Stimulated activated CD8-positive, alpha-beta memory T cell treated with anti-CD3 and anti-CD28 coated beads, Interleukin-4, amount 100 ng/mL, for 1 hour (primary cell): ENCODE measurements around the gene BORCS5.

Source experiments
- DNase-seq, 2 donors: peaks; one replicate each; pipeline ENCODE4 v3.0.0-alpha.2; 2020; ENCODE audit warnings: low read depth in 2 of 2, low spot score in 1 of 2

The BORCS5 gene

DNA sequence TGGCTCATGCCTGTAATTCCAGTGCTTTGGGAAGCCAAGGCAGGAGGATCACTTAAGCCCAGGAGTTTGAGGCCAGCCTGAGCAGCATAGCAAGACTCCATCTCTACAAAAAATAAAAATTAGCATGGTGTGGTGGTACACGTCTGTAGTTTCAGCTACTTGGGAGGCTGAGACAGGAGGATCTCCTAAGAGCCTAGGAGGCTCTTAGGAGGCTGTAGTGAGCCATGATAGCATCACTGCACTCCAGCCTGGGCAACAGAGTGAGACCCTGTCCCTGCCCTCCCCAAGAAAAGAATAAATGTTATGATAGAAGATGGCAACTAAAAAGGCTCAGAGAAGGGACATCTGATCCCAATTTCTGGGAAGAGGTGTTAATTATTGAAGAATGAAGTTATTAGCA, 3.6 kb upstream of the BORCS5 start:
- DNase-seq = no peak

DNA sequence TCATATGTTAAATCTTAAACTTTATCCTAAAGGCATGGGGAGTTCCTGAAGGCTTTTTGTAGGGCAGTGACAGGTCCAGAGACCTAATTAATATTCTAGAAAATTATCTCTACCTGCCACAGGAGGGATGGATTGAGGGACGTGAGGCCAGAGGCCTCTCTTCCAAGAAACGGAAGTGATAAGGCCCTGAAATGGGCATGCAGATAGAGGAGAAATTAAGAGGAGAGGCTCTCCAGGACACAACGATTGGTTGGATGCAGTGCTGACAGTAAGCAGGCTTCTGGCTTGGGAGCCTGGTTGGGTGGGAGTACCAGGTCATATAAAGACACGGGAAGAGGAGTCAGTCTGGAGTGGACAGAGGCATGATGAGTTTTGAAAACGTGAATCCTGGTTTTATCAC, 3.1 kb upstream of the BORCS5 start:
- DNase-seq = no peak

DNA sequence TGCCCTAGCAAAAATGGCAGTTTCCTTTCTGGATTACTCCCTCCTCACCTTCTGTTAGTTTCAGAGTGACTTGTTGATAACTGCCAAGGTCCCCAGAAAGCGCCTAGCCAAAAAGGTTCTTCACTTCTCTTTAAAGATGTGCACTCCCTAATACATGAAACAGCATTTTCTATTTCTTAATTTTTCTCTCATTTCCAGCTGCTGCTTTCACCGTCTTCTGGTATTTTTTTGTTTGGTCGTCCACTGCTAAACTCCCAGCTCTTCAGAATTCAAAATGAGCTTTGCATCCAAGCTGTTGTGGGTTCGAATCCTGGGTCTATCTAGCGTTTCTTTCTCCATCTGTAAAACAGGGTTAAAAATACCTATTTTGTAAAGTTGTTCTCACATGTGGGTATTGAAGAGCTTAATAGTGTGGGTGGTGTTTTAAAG, 397 bp upstream of the BORCS5 start:
- no peak for DNase-seq

DNA sequence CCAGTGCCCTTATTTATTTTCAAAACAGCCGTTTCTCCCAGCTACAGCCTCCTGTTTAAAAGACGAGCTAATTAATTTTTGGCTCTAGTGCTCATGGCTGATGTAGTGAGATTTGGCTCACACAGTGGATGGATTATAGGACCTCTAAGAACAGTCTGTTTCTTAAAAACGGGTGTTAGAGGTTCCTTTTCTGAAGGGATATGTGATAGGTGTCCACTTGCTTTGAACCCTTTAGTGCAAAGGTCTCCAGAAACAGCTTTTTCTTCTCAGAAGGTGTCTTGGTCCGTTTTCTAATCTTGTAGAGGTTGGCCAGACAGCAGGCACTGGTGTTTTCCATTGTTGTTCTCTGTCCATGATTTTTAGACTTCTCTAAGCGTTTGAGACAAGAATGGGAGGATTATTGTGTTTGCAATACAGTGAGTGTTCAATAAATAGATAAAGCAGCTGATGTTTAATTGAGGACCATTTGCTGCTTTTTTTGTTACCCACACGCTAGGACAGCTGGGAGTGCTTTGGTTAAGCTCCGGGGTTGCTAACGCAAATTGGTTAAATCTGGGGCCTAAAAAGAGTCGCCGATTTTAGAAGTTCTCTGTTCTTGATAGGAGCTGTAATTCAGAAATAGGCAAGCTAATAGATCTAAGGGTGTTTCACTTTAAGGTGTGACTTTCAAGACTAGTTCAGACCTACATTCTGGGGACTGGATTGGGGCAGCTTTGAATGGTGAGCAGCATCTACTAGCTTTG, 1.0 kb downstream of the BORCS5 start:
- DNase-seq = no peak

DNA sequence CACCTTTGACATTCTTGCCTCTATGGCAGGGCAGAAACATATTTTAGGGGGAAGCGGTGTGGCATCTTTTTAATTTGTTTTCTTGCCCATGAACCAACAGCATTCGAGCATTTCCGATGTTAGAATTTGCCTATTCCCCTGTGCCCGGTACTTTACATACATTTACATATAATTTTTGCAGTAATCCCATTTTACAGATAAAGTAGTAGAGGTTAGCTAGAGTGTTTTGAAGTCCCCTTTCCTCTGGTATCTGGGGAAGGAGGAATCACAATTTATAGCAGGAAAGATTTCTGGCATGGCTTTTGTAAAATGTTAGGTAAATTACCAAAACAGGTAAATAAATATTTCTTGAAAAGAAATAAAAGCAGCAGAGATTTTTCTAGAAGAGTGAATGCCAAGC, 1.6 kb downstream of the BORCS5 start:
- no peak for DNase-seq

DNA sequence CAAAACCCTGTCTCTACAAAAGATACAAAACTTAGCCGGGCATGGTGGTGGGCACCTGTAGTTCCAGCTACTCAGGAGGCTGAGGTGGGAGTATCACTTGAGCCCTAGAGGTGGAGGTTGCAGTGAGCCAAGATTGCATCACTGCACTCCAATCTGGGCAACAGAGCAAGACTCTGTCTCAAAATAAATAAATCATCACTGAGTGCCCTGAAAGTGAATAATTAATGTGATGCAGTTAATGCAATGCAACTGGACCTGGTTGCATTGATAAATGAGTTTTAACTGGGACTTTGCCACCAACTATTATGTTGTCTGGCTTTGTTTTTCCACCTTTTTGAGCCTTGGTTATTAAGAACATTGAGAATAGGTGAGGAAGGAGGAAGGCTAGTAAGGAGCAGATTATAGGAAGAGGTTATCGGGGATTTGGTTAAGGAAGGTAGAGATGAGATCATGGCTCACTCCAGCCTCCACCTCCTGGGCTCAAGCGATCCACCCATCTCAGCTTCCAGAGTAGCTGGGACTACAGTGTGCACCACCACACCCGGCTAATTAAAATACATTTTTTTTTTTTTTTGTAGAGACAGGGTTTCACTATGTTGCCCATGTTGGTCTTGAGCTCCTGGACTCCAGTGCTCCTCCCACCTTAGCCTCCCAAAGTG, 8.0 kb downstream of the BORCS5 start:
- DNase-seq = no peak

DNA sequence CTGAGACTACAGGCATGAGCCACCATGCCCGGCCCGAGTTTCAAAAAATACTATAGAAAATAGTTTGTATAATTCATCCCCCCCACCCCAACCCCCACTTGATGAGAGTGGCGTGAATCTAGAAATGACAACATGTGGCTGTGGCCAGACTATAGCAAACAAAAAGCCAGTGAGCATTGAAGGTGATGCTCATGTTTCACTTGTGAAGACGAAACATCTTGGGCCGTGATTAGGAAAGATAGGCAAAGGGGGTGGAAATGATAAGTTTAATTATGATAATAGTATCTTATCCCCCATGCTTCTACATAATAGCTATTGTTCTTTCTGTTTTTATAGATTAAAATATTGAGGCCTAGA, 8.5 kb downstream of the BORCS5 start:
- no peak for DNase-seq

DNA sequence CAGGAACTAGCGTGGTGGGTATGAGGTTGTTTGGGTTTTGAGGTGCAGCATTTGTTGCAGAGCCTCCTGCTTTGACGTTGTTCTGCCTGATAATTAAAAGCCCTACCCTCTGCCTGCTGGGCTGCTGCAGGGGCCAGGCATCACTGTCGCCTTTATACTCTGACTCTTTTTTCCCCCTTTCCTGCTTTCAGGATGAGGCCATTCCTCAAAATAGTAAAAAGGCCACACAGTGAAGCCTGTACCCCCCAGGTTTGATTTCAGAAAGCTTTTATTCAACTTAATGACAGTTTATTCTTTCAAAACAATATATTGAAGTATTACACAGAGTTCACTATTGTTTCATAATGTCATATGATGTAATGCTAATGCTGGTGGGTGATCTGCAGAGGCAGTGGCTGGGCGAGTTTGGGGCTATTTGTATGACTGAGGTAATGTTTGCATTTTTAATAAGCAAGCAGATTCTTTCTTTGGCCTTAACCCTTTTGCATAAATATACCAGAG, 9.1 kb downstream of the BORCS5 start:
- DNase-seq = no peak

DNA sequence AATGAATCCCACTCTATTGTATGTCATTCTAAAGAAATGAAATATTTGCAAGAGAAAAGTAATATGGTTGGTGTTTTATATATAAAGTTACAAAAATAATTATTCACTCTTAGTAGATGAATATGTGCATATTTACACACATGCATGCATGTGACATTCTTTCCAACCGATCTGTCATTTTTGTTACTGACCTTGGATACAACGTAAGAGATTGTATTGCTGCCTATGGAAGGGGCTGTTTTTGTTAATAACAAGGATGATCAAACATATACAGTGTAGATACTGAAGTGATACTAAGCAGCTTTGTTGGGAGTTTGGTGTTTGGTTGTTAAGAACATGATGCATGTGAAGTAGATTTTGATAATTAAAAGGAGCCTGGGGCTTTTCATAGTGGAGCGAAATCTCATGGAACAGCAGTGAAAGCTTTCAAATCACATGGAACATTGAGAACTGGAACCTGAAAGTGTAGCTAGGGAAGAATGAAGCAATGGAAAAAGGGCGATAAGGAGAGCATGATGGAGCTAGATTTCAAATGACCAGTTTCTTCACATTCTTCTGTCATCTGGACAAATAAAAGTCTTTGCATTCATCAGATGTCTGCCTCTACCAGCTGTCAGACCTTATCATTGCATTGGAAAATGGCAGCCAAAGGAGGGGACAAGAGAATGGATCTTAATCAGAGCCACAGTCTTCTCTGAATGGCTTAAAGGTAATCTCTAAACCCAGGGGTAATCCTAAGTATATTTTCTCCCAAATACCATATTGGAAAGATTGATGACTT, 10.0 kb downstream of the BORCS5 start:
- DNase-seq = no peak

DNA sequence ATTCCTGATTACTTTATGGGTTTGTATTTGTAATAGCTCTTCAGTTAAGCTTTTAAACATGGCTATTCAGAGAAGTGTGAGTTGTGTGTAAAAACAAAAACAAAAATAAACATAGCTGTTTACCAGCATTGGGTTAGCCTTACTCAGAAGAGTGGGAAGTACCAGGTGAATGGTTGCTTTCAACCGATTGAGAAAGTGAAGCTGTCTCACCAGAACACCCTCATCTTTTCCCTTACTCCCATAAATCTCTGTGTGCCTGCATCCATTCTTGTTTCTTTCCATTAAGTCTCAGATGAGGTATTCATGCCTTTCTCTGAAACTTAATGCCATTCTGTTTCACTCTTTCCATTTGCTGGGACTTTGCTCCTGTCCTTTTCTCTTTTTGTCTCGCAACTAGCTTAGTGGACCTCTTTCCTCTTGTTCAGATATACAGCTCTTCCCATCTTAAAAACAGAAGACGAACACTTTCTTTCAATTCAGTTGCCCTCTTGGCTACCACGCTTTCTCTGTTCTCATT, 10.7 kb downstream of the BORCS5 start:
- no peak for DNase-seq

DNA sequence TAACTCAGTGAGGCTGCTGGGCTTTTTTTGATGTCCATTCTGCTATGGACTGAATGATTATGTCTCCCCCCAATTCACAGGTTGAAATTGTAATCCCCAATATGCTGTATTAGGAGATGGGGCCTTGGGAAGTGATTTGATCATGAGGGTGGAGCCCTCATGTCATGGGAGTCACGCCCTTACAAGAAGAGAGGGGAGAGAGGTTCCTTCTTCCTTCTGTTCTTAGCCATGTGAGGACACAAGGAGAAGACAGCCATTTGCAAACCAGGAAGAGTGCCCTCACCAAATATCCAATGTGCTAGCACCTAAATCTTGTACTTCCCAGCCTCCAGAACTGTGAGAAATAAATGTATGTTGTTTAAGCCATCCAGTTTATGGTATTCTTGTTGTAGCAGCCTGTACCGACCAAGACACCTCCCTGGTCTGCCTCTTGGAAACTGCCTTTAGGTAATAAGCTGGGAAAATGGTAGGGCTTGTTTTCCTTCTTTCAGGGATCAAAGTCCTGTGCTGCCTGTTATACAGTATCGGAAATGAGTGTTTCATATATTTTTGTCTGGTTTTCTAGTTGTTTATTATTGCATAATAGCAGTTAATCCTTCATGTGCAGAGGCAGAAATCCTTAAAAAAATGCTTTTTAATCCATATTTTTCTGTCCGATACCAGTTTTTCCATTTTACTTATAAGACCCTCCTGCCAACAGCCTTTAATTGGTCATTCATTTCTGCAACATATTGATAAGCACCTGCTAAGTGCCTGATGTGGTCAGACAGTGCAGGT, 16.3 kb downstream of the BORCS5 start:
- DNase-seq = no peak

DNA sequence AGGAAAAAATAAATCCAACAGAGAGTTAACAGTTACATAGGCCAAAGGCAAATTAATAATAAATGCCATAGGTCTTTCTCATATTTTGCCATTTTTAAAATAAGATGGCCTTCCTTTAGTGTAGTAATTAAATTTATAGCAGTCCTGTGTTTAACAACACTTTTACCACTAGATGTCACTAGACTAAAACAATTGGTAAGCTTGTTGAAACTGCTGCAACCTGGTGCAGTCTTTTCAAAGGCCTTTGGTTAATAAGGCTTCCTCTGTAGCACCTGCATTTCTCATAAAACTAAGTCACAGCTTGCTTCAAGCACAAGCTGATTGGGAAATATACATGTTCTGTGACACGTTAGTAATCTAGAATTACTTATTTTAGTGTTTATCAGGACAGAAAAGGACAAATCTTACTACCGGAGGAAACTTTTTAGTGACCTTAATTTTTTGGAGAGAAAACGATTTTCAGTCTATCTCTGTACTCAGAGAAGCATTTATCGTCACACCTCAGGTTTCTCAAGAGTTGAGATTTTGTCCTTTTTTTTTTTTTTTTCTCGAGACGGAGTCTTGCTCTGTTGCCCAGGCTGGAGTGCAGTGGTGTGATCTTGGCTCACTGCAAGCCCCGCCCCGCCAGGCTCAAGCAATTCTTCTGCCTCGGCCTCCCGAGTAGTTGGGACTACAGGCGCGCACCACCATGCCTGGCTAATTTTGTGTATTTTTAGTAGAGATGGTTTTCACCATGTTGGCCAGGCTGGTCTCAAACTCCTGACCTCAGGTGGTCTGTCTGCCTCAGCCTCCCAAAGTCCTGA, 20.0 kb downstream of the BORCS5 start:
- no peak for DNase-seq

DNA sequence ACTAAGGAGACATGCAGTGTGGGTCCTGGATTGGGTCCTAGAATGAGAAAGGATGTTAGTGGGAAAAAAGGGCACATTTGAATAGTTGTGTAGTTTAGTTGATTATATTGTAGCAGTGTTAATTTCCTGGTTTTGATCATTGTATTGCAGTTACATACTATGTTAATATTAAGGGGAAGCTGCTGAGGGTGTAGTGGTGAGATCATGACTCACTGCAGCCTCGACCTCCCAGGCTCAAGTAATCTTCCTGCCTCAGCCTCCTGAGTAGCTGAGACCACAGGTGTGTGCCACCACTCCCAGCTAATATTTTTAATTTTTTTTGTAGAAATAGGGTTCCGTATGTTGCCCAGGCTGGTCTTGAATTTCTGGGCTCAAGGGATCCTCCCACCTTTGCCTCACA, 21.7 kb downstream of the BORCS5 start:
- DNase-seq = no peak

DNA sequence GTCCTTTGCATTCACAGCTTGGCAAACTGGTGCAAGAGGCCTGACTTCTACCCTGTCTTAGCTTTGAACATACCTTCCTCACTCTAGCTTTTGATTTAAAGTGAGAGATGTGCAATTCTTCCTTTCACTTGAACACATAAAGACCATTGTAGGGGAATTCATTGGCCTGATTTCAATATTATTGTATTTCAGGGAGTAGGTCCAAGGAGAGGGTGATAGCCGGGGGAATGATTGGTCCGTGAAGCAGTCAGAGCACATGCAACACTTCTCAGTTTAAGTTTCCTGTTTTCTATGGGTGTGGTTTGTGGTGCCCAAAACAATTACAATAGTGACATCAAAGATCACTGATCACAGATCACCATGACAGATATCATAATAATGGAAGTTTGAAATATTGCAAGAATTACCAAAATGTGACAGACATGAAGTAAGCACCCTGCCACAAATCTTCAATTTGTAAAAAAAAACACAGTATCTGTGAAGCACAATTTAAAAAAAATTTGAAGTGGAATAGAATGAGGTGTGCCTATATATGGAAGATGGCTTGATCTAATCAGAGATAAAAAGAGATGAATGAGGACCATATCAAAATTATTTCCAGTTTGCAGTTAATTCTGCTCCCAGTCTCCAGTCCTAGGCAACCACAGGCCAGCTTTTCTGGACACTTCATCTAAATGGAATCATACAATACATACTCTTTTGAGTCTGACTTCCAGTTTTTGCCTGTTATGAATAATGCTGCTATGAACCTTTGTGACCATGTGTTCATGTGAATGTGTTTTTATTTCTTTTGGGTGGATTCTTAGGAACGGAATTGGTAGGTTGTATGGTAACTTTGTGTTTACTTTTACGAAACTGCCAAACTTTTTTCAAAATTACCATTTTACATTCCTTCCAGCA, 23.2 kb downstream of the BORCS5 start:
- DNase-seq = no peak

DNA sequence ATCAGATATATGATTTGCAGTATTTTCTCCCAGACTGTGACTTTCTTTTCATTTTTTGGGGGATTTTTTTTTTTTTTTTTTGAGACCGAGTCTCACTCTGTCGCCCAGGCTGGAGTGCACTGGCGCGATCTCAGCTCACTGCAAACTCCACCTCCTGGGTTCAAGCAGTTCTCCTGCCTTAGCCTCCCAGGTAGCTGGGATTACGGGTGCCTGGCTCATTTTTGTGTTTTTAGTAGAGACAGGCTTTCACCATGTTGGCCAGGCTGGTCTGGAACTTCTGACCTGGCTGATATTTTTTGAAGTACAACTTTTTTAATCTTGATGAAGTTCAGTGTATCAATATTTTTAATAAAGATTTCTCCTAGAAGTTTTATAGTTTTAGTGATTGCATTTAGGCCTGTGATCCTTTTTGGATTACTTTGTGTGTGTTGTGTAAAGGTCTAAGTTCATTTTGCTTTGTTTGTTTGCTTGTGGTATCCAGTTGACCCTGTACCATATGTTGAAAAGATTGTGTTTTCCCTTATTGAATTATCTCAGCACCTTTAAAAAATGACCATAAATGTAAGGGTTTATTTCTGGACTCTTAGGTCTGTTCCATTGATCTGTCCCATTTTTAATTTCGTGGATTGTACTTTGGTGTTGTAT, 24.2 kb downstream of the BORCS5 start:
- no peak for DNase-seq

DNA sequence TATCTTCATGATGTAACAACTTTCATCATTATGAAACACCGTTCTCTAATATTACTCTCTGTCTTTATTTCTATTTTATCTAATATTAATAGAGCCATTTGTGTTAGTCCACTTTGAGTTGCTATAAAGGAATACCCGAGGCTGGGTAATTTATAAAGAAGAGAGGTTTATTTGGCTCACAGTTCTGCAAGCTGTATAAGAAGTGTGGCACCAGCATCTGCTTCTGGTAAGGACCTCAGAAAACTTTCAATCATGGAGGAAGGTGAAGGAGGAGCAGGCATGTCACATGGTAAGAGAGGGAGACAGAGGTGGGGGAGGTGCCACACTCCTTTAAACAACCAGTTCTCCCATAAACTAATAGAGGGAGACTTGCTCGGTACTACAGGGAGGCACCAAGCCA, 25.1 kb downstream of the BORCS5 start:
- DNase-seq = no peak

DNA sequence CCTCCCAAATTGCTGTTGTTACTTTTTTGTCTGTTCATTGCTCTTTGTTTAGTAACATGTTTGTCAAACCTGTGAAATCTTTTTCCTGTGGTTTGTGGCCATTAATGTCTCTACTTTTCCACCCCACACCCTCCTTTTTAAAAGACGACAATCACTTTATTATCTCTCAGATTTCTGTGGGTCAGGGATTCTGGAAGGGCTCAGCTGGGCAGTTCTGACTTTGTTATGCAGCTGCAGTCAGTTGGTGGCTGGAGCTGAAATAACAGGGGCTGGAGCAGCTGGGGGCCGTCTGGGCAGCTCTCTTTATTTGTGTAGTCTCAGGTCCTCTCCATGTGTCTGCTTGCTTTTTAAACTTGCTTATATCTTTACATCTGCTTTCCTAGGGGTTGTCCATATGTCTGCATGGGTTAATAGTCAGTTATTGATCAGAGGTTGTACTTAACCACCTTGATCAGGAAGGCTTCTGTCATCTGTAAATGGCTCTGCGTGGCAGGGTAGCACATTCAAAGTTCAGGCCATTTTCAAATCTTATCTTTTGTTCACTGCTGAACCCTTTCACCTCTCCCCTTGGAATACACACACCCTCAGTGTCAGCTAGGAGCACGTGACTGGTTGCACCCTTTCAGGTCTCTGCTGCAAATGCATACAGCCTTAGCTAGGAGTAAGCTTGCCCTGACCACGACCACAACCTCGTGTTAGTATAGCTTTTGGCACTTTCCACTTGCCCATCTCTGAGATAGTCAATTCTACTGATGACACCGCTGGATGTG, 27.9 kb downstream of the BORCS5 start:
- no peak for DNase-seq

DNA sequence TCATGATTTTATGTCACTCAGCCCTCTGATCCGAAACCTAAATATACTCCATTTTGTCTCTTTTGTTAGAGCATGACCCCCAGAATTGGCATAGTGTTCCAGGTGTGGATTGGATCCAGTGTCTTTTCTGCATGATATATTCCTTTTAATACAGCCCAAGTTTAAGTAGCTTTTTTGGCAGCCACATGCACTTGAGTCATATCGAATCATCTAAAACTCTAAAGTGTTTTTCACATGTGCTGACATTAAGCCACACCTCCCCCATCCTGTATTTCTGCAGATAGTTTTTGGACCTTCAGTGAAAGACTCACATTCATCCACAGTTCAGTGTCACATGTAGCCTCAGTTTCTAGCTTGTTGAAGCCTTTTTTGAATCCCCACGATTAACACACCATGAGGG, 30.6 kb downstream of the BORCS5 start:
- no peak for DNase-seq
